SK-N-SH treated with all-trans-retinoic acid at 6 μM for 48 hours (cell line): ENCODE measurements around the gene NKAPL.
A peak's percentile ranks its signal among the peaks of the same experiment; 100 is the strongest.

Experiments used
- ATAC-seq: fragments of 200-7000 bp; cut with Tn5 transposase; 3 replicates; pipeline ENCODE4 v1.9.1; 2020; ENCODE audit warnings: mild to moderate bottlenecking, moderate library complexity
- ARNTL ChIP-seq: fragments of 450-650 bp; formaldehyde crosslinking; IDR thresholded peaks from 2 replicates; pipeline ENCODE4 v1.5.0; 2020; ENCODE audit warnings: low read depth, mild to moderate bottlenecking, moderate library complexity, borderline replicate concordance
- BACH2 ChIP-seq: fragments of 250-450 bp; sonication (Bioruptor Pico); IDR thresholded peaks from 2 replicates; pipeline ENCODE4 v1.9.0; 2021; ENCODE audit warnings: mild to moderate bottlenecking, borderline replicate concordance
- CSDC2 ChIP-seq: fragments of 250-450 bp; sonication (Bioruptor Pico); IDR thresholded peaks from 2 replicates; pipeline ENCODE4 v1.5.0; 2020; ENCODE audit warnings: mild to moderate bottlenecking, moderate library complexity
- ESRRG ChIP-seq: fragments of 250-450 bp; sonication (Bioruptor Pico); IDR thresholded peaks from 2 replicates; pipeline ENCODE4 v1.6.1; 2021; ENCODE audit warnings: mild to moderate bottlenecking
- GLIS3 ChIP-seq: fragments of 250-450 bp; sonication (Bioruptor Pico); IDR thresholded peaks from 2 replicates; pipeline ENCODE4 v1.5.0; 2020; ENCODE audit warnings: mild to moderate bottlenecking, moderate library complexity
- OSR1 ChIP-seq: fragments of 250-450 bp; sonication (Bioruptor Pico); IDR thresholded peaks from 2 replicates; pipeline ENCODE4 v1.8.0; 2022; ENCODE audit warnings: moderate library complexity, mild to moderate bottlenecking, inconsistent platforms
- RARB ChIP-seq: fragments of 250-450 bp; sonication (Bioruptor Pico); IDR thresholded peaks from 2 replicates; pipeline ENCODE4 v1.8.0; 2021; ENCODE audit warnings: mild to moderate bottlenecking, moderate library complexity
- SNAI2 ChIP-seq: fragments of 250-450 bp; sonication (Bioruptor Pico); IDR thresholded peaks from 2 replicates; pipeline ENCODE4 v1.5.0; 2020; ENCODE audit warnings: mild to moderate bottlenecking, moderate library complexity
- TCF4 ChIP-seq: fragments of 250-450 bp; sonication (Bioruptor Pico); IDR thresholded peaks from 2 replicates; pipeline ENCODE4 v1.8.0; 2021; ENCODE audit warnings: mild to moderate bottlenecking, moderate library complexity, borderline replicate concordance
- ZC3H10 ChIP-seq: fragments of 250-450 bp; sonication (Bioruptor Pico); IDR thresholded peaks from 2 replicates; pipeline ENCODE4 v1.5.1; 2021; ENCODE audit warnings: mild to moderate bottlenecking, moderate library complexity
- ZNF565 ChIP-seq: fragments of 450-650 bp; formaldehyde crosslinking; conservative IDR thresholded peaks from 2 replicates; pipeline ENCODE4 v1.5.0; 2020; ENCODE audit warnings: low read depth, mild to moderate bottlenecking, moderate library complexity
- ZNF70 ChIP-seq: fragments of 450-650 bp; formaldehyde crosslinking; IDR thresholded peaks from 2 replicates; pipeline ENCODE4 v1.5.0; 2020; ENCODE audit warnings: mild to moderate bottlenecking, moderate library complexity
- TF ChIP-seq, protein P1 (sequence below): fragments of 250-450 bp; sonication (Bioruptor Pico); IDR thresholded peaks from 2 replicates; pipeline ENCODE4 v1.5.1; 2020; ENCODE audit warnings: low read depth, mild to moderate bottlenecking, moderate library complexity
- TF ChIP-seq, protein P2 (sequence below): fragments of 250-450 bp; sonication (Bioruptor Pico); IDR thresholded peaks from 2 replicates; pipeline ENCODE4 v1.8.0; 2020; ENCODE audit warnings: mild to moderate bottlenecking, moderate library complexity, borderline replicate concordance
- TF ChIP-seq, protein P3 (sequence below): fragments of 250-450 bp; sonication (Bioruptor Pico); IDR thresholded peaks from 2 replicates; pipeline ENCODE4 v1.8.0; 2021; ENCODE audit warnings: low read depth, mild to moderate bottlenecking, moderate library complexity, borderline replicate concordance
- TF ChIP-seq, protein P4 (sequence below): fragments of 250-450 bp; sonication (Bioruptor Pico); IDR thresholded peaks from 2 replicates; pipeline ENCODE4 v1.5.1; 2021; ENCODE audit warnings: mild to moderate bottlenecking, moderate library complexity

The NKAPL gene

DNA sequence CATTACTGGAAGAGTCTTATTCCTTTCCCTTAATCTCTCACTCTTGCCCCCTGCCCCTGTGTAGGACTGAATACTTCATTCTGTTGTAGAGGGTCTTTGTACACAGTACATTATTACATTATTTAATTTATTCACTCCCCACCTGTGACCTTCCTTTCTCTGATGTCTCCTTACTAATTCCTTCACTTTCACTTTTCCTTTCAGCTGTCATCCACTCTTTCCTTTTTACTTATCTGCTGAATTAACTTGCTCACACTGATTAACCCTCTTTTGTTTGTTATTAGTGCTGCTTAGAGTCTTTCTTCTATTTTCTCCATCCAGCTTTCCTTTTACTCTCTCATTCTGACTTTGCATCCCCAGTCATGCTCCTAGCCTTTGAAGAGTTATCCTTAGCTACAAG lies 15.8 kb downstream of the NKAPL start:
- TF ChIP-seq ZNF565 (CRISPR knock-in tag), result no peak
- TF ChIP-seq, protein P1, sequence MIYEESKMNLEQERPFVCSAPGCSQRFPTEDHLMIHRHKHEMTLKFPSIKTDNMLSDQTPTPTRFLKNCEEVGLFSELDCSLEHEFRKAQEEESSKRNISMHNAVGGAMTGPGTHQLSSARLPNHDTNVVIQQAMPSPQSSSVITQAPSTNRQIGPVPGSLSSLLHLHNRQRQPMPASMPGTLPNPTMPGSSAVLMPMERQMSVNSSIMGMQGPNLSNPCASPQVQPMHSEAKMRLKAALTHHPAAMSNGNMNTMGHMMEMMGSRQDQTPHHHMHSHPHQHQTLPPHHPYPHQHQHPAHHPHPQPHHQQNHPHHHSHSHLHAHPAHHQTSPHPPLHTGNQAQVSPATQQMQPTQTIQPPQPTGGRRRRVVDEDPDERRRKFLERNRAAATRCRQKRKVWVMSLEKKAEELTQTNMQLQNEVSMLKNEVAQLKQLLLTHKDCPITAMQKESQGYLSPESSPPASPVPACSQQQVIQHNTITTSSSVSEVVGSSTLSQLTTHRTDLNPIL (CRISPR knock-in tag), result no peak
- no peak for TF ChIP-seq ESRRG (CRISPR knock-in tag)
- no peak for TF ChIP-seq ARNTL
- no peak for TF ChIP-seq OSR1 (CRISPR knock-in tag)
- no peak for ATAC-seq

DNA sequence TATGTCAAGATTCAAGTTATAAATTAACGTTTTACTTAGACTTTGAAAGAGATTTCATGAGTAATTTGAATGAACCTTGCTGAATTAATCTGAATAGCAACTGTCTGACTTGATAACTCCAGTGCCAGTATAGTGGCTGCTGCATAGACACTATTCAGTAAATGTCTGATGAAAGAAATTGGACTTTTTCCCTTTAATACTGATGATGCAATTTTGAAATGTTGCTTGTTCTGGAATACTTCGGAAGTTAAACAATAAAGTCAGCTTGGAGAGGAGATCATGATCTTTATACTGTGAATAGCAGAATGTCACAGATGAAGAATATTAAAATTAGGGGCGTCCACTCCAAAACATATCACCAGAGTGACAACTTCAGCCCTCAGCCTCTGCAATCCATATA lies 18.6 kb downstream of the NKAPL start:
- TF ChIP-seq CSDC2 (no peak), TCF4 (CRISPR knock-in tag) (no peak), ESRRG (CRISPR knock-in tag) (no peak)
- TF ChIP-seq, protein P2, sequence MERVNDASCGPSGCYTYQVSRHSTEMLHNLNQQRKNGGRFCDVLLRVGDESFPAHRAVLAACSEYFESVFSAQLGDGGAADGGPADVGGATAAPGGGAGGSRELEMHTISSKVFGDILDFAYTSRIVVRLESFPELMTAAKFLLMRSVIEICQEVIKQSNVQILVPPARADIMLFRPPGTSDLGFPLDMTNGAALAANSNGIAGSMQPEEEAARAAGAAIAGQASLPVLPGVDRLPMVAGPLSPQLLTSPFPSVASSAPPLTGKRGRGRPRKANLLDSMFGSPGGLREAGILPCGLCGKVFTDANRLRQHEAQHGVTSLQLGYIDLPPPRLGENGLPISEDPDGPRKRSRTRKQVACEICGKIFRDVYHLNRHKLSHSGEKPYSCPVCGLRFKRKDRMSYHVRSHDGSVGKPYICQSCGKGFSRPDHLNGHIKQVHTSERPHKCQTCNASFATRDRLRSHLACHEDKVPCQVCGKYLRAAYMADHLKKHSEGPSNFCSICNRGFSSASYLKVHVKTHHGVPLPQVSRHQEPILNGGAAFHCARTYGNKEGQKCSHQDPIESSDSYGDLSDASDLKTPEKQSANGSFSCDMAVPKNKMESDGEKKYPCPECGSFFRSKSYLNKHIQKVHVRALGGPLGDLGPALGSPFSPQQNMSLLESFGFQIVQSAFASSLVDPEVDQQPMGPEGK, result no peak
- no peak for ATAC-seq

DNA sequence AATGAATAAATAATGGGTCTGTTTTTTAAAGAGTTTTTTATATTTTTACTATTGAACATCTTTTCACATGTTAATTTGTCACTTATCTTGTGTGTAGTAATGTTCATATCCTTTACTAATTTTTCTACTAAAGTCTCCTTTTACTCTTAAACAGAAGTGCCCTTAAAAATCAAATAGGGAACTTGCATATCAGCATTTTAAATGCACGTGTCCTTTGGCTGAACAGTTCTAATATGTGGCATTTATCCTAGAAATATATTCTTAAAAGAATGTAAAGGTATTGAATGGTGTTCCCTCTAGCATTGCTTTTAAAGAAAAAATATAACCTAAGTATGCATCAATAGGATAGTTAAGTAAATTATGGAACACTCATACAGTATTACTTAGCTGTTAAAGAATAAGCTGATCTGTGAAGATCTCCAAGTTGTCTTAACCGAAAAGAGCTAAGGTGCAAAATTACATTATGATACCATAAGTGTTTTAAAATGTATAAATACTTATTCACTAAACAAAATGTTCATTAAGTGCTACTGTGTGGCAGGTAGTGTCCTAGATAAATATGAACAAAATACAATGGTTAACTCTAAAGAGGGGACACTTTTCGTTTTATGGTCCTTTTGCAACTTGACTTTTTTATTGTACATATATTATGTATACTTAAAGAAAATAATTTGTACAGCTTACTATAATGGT lies 21.6 kb downstream of the NKAPL start:
- peak; percentile 3; the same call in 1 of the 3 replicates for ATAC-seq
- TF ChIP-seq OSR1 (CRISPR knock-in tag), result no peak
- TF ChIP-seq ZNF565 (CRISPR knock-in tag), result no peak
- TF ChIP-seq SNAI2 (CRISPR knock-in tag), result no peak
- TF ChIP-seq, protein P3, sequence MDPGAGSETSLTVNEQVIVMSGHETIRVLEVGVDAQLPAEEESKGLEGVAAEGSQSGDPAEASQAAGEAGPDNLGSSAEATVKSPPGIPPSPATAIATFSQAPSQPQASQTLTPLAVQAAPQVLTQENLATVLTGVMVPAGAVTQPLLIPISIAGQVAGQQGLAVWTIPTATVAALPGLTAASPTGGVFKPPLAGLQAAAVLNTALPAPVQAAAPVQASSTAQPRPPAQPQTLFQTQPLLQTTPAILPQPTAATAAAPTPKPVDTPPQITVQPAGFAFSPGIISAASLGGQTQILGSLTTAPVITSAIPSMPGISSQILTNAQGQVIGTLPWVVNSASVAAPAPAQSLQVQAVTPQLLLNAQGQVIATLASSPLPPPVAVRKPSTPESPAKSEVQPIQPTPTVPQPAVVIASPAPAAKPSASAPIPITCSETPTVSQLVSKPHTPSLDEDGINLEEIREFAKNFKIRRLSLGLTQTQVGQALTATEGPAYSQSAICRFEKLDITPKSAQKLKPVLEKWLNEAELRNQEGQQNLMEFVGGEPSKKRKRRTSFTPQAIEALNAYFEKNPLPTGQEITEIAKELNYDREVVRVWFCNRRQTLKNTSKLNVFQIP, result no peak
- TF ChIP-seq ZC3H10 (CRISPR knock-in tag), result no peak
- TF ChIP-seq BACH2 (CRISPR knock-in tag), result no peak
- TF ChIP-seq, protein P4, sequence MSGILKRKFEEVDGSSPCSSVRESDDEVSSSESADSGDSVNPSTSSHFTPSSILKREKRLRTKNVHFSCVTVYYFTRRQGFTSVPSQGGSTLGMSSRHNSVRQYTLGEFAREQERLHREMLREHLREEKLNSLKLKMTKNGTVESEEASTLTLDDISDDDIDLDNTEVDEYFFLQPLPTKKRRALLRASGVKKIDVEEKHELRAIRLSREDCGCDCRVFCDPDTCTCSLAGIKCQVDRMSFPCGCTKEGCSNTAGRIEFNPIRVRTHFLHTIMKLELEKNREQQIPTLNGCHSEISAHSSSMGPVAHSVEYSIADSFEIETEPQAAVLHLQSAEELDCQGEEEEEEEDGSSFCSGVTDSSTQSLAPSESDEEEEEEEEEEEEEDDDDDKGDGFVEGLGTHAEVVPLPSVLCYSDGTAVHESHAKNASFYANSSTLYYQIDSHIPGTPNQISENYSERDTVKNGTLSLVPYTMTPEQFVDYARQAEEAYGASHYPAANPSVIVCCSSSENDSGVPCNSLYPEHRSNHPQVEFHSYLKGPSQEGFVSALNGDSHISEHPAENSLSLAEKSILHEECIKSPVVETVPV (CRISPR knock-in tag), result no peak
- TF ChIP-seq, protein P2, result no peak
- TF ChIP-seq ARNTL, result no peak
- no peak for TF ChIP-seq RARB
- TF ChIP-seq, all 23 proteins: peak for 0

DNA sequence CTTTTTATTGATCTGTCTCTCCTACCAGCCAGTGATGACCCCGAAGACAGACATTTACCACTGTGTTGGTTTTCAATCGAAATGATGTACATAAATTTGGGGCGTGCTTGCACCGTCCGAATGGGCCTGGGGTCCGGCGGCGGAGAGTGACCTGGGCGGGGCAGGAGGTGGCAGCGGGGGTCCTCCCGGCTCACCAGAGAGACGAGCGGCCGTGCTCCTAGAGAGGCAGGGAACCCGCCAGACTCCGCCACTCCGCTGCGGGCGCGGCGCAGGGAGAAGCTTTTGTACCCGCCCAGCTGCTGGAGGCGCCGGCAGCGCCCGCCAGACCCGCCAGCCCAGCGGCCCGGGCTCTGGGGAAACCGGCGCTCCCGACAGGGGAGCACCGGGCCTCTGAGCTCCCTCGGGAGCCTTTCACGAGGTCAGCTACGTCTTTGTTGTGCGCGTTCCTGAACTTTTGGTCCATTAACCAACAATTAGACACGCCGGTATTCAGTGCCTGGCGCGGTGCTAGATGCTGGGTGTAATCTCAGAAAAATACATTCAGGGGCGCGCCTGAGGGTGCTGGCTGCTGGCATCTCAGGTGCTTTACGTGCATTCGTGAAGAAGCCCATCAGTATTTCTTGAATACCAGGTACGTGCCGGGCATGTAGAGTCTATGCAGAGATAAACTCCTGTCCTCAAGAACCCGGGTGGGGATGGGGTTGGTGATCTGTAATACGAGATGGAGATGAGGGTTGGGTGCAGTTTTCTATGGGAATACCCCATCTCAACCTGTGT lies 22.4 kb downstream of the NKAPL start, which contains the start of gene PGBD1:
Gene PGBD1 (plus strand): TSS at position 285 of the 777 bp plus-strand sequence. CDS start 2,242 bp downstream, outside the sequence.
- ATAC-seq, result peak; percentile 99

More for the DNA sequence above, 22.4 kb downstream of the NKAPL start, which contains the start of gene PGBD1:
- TF ChIP-seq GLIS3 (CRISPR knock-in tag) (0 out of 2 replicates have a peak, but pooled peaks have one; percentile 7), BACH2 (CRISPR knock-in tag) (no peak), ZNF70 (CRISPR knock-in tag) (no peak)
- TF ChIP-seq, protein P3, result no peak
- TF ChIP-seq, protein P1 (CRISPR knock-in tag), result no peak
